Adrenal gland (tissue), 5 donors: ENCODE data around the gene SORT1.

Experiments
- POLR2A ChIP-seq, 2 donors: fragments of 450-650 bp; IDR thresholded peaks; one replicate each; pipeline ENCODE4 v1.6.1; 2017; ENCODE audit warnings: antibody characterized with exemption in 2 of 2, mild to moderate bottlenecking in 2 of 2, moderate library complexity in 1 of 2
- TF ChIP-seq, protein P1 (sequence below), 6 experiments: fragments of 450-650 bp in 4 of 6; fragments of 200-600 bp in 2 of 6; sonication (generic) in 1 of 6; IDR thresholded peaks; 1 replicate in 5 of 6; 2 replicates in 1 of 6; pipeline versions ENCODE4 v1.5.1 to v1.8.0; 2016 to 2021; ENCODE audit warnings: antibody characterized with exemption in 6 of 6, mild to moderate bottlenecking in 2 of 6, moderate library complexity in 1 of 6
- donor health status: DM: no; HTN: no; CAD: no.

DNA sequence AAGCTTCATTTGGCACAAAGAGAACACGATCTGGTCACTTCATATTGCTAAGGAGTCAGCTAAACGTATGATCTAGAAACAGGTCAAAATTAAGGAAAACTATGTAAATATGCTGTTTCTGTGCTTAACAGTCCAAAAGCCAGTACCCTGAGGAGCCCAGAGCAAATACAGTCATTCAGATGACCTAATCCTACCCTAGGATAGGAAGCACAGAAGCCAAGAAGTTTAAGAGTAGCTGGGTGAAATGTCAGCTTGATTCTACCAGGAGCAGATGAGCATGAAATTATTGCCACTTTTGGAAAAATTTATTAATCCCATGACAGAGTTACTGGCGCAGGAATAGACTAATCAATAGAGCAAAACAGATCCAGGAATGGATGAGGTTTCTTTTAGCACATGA lies 18.3 kb downstream of the SORT1 start:
- TF ChIP-seq, protein P1, sequence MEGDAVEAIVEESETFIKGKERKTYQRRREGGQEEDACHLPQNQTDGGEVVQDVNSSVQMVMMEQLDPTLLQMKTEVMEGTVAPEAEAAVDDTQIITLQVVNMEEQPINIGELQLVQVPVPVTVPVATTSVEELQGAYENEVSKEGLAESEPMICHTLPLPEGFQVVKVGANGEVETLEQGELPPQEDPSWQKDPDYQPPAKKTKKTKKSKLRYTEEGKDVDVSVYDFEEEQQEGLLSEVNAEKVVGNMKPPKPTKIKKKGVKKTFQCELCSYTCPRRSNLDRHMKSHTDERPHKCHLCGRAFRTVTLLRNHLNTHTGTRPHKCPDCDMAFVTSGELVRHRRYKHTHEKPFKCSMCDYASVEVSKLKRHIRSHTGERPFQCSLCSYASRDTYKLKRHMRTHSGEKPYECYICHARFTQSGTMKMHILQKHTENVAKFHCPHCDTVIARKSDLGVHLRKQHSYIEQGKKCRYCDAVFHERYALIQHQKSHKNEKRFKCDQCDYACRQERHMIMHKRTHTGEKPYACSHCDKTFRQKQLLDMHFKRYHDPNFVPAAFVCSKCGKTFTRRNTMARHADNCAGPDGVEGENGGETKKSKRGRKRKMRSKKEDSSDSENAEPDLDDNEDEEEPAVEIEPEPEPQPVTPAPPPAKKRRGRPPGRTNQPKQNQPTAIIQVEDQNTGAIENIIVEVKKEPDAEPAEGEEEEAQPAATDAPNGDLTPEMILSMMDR (IDR thresholded peaks at IDR 0.05) = no peak
- no peak for TF ChIP-seq POLR2A (IDR thresholded peaks at IDR 0.05)
